DOHH2 (cell line): ENCODE results near the gene IL1R1.

Experiments used
- CTCF ChIP-seq: fragments of 200-600 bp; sonication (generic); IDR thresholded peaks from one replicate; pipeline ENCODE4 v1.5.1; 2014; ENCODE audit warnings: antibody characterized with exemption, mild to moderate bottlenecking, low read depth, low read length; ENCODE audit not compliant: poor library complexity, severe bottlenecking
- EZH2phosphoT487 ChIP-seq: fragments of 200-600 bp; sonication (generic); IDR thresholded peaks from 2 replicates; pipeline ENCODE4 v1.6.1; 2017; ENCODE audit warnings: borderline replicate concordance, mild to moderate bottlenecking, antibody characterized with exemption, low read length, moderate library complexity, mixed read lengths

- TF ChIP-seq CTCF (no peak), EZH2phosphoT487 (no peak)
Observed at GRCh38 chr2:102149243-102149642, 6.7 kb downstream of the IL1R1 start.
